DND-41 (cell line): ENCODE measurements around the gene LDLRAD2.

Experiments used
- ATAC-seq: fragments of 200-7000 bp; cut with Tn5 transposase; 3 replicates; pipeline ENCODE4 v1.9.1; 2021; ENCODE audit warnings: low read depth; ENCODE audit not compliant: insufficient read depth
- DNase-seq: peaks from one replicate; pipeline ENCODE4 v3.0.0-alpha.2; 2020
- H2AFZ ChIP-seq: 2 replicates; pipeline ENCODE4 v1.6.0; 2012; ENCODE audit warnings: low read depth, low read length
- H3K27ac ChIP-seq: 2 replicates; pipeline ENCODE4 v1.5.1; 2012; ENCODE audit warnings: low read length, inconsistent platforms
- H3K27me3 ChIP-seq: fragments of 200-600 bp; sonication (generic); 2 replicates; pipeline ENCODE4 v1.6.0; 2012; ENCODE audit warnings: low read length, mild to moderate bottlenecking, inconsistent platforms; ENCODE audit not compliant: insufficient read depth, poor library complexity
- H3K36me3 ChIP-seq: 2 replicates; pipeline ENCODE4 v1.5.1; 2012; ENCODE audit warnings: low read length, inconsistent platforms; ENCODE audit not compliant: insufficient read depth
- H3K4me1 ChIP-seq: 2 replicates; pipeline ENCODE4 v1.5.1; 2012; ENCODE audit warnings: mild to moderate bottlenecking, low read length; ENCODE audit not compliant: insufficient read depth
- H3K4me2 ChIP-seq: 2 replicates; pipeline ENCODE4 v1.6.0; 2012; ENCODE audit warnings: mild to moderate bottlenecking, moderate library complexity, low read length, inconsistent platforms; ENCODE audit not compliant: insufficient read depth
- H3K4me3 ChIP-seq, 2 experiments: fragments of 200-600 bp in 1 of 2; shearing (Covaris generic) in 1 of 2; 2 replicates each; pipeline ENCODE4 v1.5.1; 2012 to 2016; ENCODE audit warnings: inconsistent platforms in 2 of 2, low read length in 2 of 2, mild to moderate bottlenecking in 2 of 2, low read depth in 1 of 2, moderate library complexity in 1 of 2
- H3K79me2 ChIP-seq: 2 replicates; pipeline ENCODE4 v1.6.0; 2012; ENCODE audit warnings: low read length, inconsistent platforms; ENCODE audit not compliant: insufficient read depth
- H3K9ac ChIP-seq: 2 replicates; pipeline ENCODE4 v1.6.0; 2012; ENCODE audit warnings: low read depth, mild to moderate bottlenecking, inconsistent platforms, low read length, moderate library complexity
- H3K9me3 ChIP-seq: 2 replicates; pipeline ENCODE4 v1.5.1; 2012; ENCODE audit warnings: low read length, moderate library complexity, mild to moderate bottlenecking, inconsistent platforms; ENCODE audit not compliant: insufficient read depth, severe bottlenecking
- H4K20me1 ChIP-seq: 2 replicates; pipeline ENCODE4 v1.6.0; 2012; ENCODE audit warnings: low read length; ENCODE audit not compliant: insufficient read depth
- CTCF ChIP-seq: IDR thresholded peaks from 2 replicates; pipeline ENCODE4 v1.5.1; 2012; ENCODE audit warnings: borderline replicate concordance, low read length, moderate library complexity, mild to moderate bottlenecking; ENCODE audit not compliant: poor library complexity, severe bottlenecking; ENCODE audit errors: extremely low read depth
- EZH2 ChIP-seq: IDR thresholded peaks from 3 replicates; pipeline ENCODE4 v1.6.1; 2012; ENCODE audit warnings: borderline replicate concordance, low read depth, mild to moderate bottlenecking, moderate library complexity, low read length, inconsistent platforms; ENCODE audit not compliant: severe bottlenecking

Gene LDLRAD2

GRCh38 chr1:21872445-21873079, 60.5 kb downstream of the LDLRAD2 start:
- H3K27ac ChIP-seq, result no peak overlapping the region
- peaks cover 4% of the 10 kb centered on the region for H3K27me3 ChIP-seq
- H3K9me3 ChIP-seq, result no peaks in the 10 kb centered on the region
- no peak overlapping the region for H3K9ac ChIP-seq
- no peak overlapping the region for H3K4me3 ChIP-seq
- H2AFZ ChIP-seq, result no peak overlapping the region
- no peaks in the 10 kb centered on the region for H3K4me1 ChIP-seq
- no peak for TF ChIP-seq EZH2
- TF ChIP-seq CTCF, result no peak
- DNase-seq (no peak), ATAC-seq (no peak)
- no peaks in the 10 kb centered on the region for H3K79me2 ChIP-seq
- H3K4me2 ChIP-seq, result no peak overlapping the region
- H3K36me3 ChIP-seq, result no peaks in the 10 kb centered on the region
- H4K20me1 ChIP-seq, result no peaks in the 10 kb centered on the region

DNA sequence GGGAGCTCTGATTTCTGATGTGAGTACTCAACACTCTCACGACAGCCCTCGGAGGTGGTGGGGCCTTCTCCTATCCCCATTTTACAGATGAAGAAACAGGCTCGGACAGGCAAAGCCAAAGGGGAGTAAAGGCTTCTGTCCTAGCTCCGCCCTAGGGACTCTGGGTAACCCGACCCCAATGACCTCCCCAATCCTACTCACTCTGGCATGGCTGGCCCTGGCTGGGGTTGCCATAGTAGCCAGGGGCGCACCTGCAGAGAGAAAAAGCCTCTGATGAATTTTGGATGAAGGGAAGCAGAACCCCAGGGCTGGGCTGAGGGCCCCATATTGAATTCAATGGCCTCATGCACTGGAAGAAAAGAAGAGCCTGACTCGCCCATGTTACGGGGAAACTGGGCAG, 61.1 kb downstream of the LDLRAD2 start:
- Histone ChIP-seq H3K79me2 (no peaks in the 10 kb centered on the region), H3K4me1 (no peaks in the 10 kb centered on the region), H3K9me3 (no peaks in the 10 kb centered on the region), H3K4me2 (no peak overlapping the region), H2AFZ (no peak overlapping the region), H4K20me1 (no peaks in the 10 kb centered on the region), H3K27me3 (peaks cover 3% of the 10 kb centered on the region), H3K4me3 (no peak overlapping the region), H3K27ac (no peak overlapping the region), H3K36me3 (no peaks in the 10 kb centered on the region), H3K9ac (no peak overlapping the region)
- ATAC-seq (no peak), DNase-seq (no peak)
- no peak for TF ChIP-seq CTCF
- no peak for TF ChIP-seq EZH2

- DNase-seq (no peak), ATAC-seq (no peak)
- TF ChIP-seq CTCF (no peak), EZH2 (no peak)
- no peak overlapping the region for H3K27ac ChIP-seq
- H3K4me2 ChIP-seq, result no peak overlapping the region
- no peak overlapping the region for H2AFZ ChIP-seq
- no peaks in the 10 kb centered on the region for H3K36me3 ChIP-seq
- H3K4me1 ChIP-seq, result no peaks in the 10 kb centered on the region
- no peaks in the 10 kb centered on the region for H3K79me2 ChIP-seq
- no peaks in the 10 kb centered on the region for H3K9me3 ChIP-seq
- no peak overlapping the region for H3K9ac ChIP-seq
- no peak overlapping the region for H3K4me3 ChIP-seq
- H4K20me1 ChIP-seq, result no peaks in the 10 kb centered on the region
- H3K27me3 ChIP-seq, result peaks cover 3% of the 10 kb centered on the region
These were observed 61.7 kb downstream of the LDLRAD2 start for GRCh38 chr1:21873761-21874160.

GRCh38 chr1:21874328-21874727, 62.3 kb downstream of the LDLRAD2 start:
- no peaks in the 10 kb centered on the region for H3K4me1 ChIP-seq
- DNase-seq, result no peak
- no peak overlapping the region for H2AFZ ChIP-seq
- no peak overlapping the region for H3K4me3 ChIP-seq
- no peak overlapping the region for H3K9ac ChIP-seq
- H3K36me3 ChIP-seq, result no peaks in the 10 kb centered on the region
- no peaks in the 10 kb centered on the region for H3K9me3 ChIP-seq
- H4K20me1 ChIP-seq, result no peaks in the 10 kb centered on the region
- ATAC-seq, result no peak
- TF ChIP-seq CTCF (no peak), EZH2 (no peak)
- H3K4me2 ChIP-seq, result no peak overlapping the region
- H3K27me3 ChIP-seq, result peaks cover 3% of the 10 kb centered on the region
- H3K79me2 ChIP-seq, result no peaks in the 10 kb centered on the region
- no peak overlapping the region for H3K27ac ChIP-seq
